Measurements from ENCODE around the gene MAOA. TPM values are rescaled to one million over a fixed set of nuclear protein-coding genes. Genes with fewer than 3 reads are reported as not detected.
A peak's percentile ranks its signal among the peaks of the same experiment; 100 is the strongest.

The MAOA gene
- total and polyA plus RNA-seq, 2 of the 13 experiments (the other 11 are each of a cell fraction or from before 2014, with no cell fraction given), result 13.4 to 14.7 TPM

DNA sequence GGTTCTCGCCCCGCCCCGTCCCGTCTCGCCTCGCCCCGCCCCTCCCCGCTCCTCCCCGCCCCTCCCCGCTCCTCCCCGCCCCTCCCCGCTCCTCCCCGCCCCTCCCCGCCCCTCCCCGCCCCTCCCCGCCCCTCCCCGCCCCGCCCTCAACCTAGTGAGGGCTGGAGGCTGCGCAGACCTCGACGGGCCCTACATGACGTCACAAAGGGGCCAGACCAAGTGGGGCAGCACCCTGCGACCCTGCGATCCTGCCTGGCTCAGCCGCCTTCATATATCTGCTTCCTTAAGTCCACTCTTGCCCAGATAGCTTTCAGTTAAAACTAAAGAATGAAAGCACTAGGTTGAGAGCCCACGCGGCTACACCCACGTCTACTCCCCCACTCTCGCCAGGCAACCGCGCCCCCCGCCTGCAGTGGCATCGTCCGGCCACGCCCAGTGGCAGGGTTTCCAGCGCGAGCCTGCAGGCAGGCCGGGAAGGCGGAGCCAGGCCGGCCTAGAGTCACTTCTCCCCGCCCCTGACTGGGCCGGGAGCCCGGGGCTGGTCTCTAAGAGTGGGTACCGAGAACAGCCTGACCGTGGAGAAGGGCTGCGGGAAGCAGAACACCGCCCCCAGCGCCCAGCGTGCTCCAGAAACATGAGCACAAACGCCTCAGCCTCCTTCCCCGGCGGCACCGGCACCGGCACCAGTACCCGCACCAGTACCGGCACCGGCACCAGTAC, 1.5 kb upstream of the MAOA start (continued):
- TF ChIP-seq HDAC1 (CRISPR knock-in tag; IDR thresholded peaks at IDR 0.05) (peak; percentile 35; the same call in 1 of the 2 replicates), ZNF556 (CRISPR knock-in tag; IDR thresholded peaks at IDR 0.05; ENCODE audit: borderline replicate concordance) (no peak), SIN3A (IDR thresholded peaks at IDR 0.05; ENCODE audit: borderline replicate concordance, low read depth, low read length) (0 out of 2 replicates have a peak, but pooled peaks have one; percentile 35), SP5 (CRISPR knock-in tag; IDR thresholded peaks at IDR 0.05; ENCODE audit: borderline replicate concordance, low read depth) (peak; percentile 42; the same call in 1 of the 2 replicates), ZNF616 (CRISPR knock-in tag; IDR thresholded peaks at IDR 0.05; ENCODE audit: low read depth) (no peak), HNRNPUL1 (IDR thresholded peaks at IDR 0.05; ENCODE audit: low read depth, low read length) (no peak), TBX2 (CRISPR knock-in tag; IDR thresholded peaks at IDR 0.05; ENCODE audit: borderline replicate concordance) (peak; percentile 39; the same call in 1 of the 2 replicates), FOXA3 (CRISPR knock-in tag; IDR thresholded peaks at IDR 0.05) (peak; percentile 25; the same call in 1 of the 2 replicates), MZF1 (CRISPR knock-in tag; IDR thresholded peaks at IDR 0.05; ENCODE audit: borderline replicate concordance) (no peak), SP4 (CRISPR knock-in tag; IDR thresholded peaks at IDR 0.05) (peak; percentile 63)
- TF ChIP-seq, protein P1, sequence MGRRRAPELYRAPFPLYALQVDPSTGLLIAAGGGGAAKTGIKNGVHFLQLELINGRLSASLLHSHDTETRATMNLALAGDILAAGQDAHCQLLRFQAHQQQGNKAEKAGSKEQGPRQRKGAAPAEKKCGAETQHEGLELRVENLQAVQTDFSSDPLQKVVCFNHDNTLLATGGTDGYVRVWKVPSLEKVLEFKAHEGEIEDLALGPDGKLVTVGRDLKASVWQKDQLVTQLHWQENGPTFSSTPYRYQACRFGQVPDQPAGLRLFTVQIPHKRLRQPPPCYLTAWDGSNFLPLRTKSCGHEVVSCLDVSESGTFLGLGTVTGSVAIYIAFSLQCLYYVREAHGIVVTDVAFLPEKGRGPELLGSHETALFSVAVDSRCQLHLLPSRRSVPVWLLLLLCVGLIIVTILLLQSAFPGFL (CRISPR knock-in tag; IDR thresholded peaks at IDR 0.05), result no peak
- TF ChIP-seq, protein P2, sequence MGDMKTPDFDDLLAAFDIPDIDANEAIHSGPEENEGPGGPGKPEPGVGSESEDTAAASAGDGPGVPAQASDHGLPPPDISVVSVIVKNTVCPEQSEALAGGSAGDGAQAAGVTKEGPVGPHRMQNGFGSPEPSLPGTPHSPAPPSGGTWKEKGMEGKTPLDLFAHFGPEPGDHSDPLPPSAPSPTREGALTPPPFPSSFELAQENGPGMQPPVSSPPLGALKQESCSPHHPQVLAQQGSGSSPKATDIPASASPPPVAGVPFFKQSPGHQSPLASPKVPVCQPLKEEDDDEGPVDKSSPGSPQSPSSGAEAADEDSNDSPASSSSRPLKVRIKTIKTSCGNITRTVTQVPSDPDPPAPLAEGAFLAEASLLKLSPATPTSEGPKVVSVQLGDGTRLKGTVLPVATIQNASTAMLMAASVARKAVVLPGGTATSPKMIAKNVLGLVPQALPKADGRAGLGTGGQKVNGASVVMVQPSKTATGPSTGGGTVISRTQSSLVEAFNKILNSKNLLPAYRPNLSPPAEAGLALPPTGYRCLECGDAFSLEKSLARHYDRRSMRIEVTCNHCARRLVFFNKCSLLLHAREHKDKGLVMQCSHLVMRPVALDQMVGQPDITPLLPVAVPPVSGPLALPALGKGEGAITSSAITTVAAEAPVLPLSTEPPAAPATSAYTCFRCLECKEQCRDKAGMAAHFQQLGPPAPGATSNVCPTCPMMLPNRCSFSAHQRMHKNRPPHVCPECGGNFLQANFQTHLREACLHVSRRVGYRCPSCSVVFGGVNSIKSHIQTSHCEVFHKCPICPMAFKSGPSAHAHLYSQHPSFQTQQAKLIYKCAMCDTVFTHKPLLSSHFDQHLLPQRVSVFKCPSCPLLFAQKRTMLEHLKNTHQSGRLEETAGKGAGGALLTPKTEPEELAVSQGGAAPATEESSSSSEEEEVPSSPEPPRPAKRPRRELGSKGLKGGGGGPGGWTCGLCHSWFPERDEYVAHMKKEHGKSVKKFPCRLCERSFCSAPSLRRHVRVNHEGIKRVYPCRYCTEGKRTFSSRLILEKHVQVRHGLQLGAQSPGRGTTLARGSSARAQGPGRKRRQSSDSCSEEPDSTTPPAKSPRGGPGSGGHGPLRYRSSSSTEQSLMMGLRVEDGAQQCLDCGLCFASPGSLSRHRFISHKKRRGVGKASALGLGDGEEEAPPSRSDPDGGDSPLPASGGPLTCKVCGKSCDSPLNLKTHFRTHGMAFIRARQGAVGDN (CRISPR knock-in tag; IDR thresholded peaks at IDR 0.05), result peak; percentile 70
- TF ChIP-seq, protein P3, sequence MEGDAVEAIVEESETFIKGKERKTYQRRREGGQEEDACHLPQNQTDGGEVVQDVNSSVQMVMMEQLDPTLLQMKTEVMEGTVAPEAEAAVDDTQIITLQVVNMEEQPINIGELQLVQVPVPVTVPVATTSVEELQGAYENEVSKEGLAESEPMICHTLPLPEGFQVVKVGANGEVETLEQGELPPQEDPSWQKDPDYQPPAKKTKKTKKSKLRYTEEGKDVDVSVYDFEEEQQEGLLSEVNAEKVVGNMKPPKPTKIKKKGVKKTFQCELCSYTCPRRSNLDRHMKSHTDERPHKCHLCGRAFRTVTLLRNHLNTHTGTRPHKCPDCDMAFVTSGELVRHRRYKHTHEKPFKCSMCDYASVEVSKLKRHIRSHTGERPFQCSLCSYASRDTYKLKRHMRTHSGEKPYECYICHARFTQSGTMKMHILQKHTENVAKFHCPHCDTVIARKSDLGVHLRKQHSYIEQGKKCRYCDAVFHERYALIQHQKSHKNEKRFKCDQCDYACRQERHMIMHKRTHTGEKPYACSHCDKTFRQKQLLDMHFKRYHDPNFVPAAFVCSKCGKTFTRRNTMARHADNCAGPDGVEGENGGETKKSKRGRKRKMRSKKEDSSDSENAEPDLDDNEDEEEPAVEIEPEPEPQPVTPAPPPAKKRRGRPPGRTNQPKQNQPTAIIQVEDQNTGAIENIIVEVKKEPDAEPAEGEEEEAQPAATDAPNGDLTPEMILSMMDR (CRISPR knock-in tag; IDR thresholded peaks at IDR 0.05), result peak; percentile 59
- TF ChIP-seq, protein P4, sequence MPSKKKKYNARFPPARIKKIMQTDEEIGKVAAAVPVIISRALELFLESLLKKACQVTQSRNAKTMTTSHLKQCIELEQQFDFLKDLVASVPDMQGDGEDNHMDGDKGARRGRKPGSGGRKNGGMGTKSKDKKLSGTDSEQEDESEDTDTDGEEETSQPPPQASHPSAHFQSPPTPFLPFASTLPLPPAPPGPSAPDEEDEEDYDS (CRISPR knock-in tag; IDR thresholded peaks at IDR 0.05), result peak; percentile 66
- TF ChIP-seq, protein P5, sequence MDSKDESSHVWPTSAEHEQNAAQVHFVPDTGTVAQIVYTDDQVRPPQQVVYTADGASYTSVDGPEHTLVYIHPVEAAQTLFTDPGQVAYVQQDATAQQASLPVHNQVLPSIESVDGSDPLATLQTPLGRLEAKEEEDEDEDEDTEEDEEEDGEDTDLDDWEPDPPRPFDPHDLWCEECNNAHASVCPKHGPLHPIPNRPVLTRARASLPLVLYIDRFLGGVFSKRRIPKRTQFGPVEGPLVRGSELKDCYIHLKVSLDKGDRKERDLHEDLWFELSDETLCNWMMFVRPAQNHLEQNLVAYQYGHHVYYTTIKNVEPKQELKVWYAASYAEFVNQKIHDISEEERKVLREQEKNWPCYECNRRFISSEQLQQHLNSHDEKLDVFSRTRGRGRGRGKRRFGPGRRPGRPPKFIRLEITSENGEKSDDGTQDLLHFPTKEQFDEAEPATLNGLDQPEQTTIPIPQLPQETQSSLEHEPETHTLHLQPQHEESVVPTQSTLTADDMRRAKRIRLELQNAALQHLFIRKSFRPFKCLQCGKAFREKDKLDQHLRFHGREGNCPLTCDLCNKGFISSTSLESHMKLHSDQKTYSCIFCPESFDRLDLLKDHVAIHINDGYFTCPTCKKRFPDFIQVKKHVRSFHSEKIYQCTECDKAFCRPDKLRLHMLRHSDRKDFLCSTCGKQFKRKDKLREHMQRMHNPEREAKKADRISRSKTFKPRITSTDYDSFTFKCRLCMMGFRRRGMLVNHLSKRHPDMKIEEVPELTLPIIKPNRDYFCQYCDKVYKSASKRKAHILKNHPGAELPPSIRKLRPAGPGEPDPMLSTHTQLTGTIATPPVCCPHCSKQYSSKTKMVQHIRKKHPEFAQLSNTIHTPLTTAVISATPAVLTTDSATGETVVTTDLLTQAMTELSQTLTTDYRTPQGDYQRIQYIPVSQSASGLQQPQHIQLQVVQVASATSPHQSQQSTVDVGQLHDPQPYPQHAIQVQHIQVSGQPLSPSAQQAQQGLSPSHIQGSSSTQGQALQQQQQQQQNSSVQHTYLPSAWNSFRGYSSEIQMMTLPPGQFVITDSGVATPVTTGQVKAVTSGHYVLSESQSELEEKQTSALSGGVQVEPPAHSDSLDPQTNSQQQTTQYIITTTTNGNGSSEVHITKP (CRISPR knock-in tag; IDR thresholded peaks at IDR 0.05; ENCODE audit: low read depth), result peak; percentile 99
